ENCODE measurements around the gene C10orf71.

The C10orf71 gene

DNA sequence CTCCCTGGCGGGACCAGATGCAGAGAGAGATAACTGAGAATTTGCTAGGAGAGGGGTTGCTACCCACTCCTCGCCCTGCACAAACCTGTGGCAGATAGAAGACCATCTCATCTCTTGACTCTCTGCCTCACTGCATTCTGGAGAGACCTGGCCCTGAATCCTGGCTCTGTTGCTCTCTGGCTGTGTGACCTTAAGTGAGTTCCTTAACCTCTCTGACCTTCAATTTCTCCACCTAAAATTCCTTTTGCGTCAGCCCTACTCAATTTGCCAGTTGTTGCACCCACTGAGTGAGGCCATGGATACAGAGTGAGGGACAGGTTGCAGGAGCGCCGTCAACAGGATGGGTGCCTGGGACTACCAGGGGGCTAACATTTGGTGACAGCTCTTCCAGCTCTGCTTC is 5.2 kb downstream of the C10orf71 start:
- no peaks in the 10 kb centered on the region; the same call in 1 of the 2 replicates for H3K27me3 ChIP-seq (ENCODE audit: control insufficient read depth, insufficient read depth, low read length)

DNA sequence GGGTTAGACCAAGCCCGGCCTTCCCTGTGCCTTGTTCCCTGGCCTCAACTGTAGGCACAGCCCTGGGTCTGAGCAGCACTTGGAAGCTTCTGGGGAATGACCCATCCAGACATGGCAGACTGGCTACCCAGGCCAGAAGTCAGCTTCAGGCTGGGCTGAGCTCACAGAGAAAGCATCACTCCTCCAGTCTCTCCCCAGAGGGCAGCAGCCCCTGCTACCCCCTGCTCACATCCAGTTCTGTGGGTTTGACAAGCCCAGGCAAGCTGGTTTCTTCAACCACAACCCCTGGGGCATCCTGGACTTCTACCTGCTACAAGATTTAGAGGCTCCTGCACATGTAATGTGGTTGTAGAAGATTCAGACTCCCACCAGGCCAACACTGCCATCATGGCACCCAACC is 9.0 kb downstream of the C10orf71 start:
- no peak overlapping the region for H3K4me3 ChIP-seq (ENCODE audit: low read depth, low read length)
- H3K27me3 ChIP-seq (ENCODE audit: control insufficient read depth, insufficient read depth, low read length) = no peaks in the 10 kb centered on the region
- H3K9me3 ChIP-seq (ENCODE audit: control insufficient read depth, insufficient read depth, low read depth, low read length) = no peaks in the 10 kb centered on the region
- H3K9ac ChIP-seq (ENCODE audit: low read length) = no peak overlapping the region
- H3K4me1 ChIP-seq (ENCODE audit: control insufficient read depth, insufficient read depth, low read length) = peaks cover 10% of the 10 kb centered on the region; the same call in 1 of the 2 replicates
- no peaks in the 10 kb centered on the region for H3K36me3 ChIP-seq (ENCODE audit: control insufficient read depth, insufficient read depth, low read length)
- H3K27ac ChIP-seq (ENCODE audit: low read depth, low read length) = no peak overlapping the region

More for the DNA sequence above, 5.2 kb downstream of the C10orf71 start:
- no peaks in the 10 kb centered on the region for H3K9me3 ChIP-seq (ENCODE audit: control insufficient read depth, insufficient read depth, low read depth, low read length)
- no peak overlapping the region for H3K9ac ChIP-seq (ENCODE audit: low read length)
- no peak overlapping the region for H3K4me3 ChIP-seq (ENCODE audit: low read depth, low read length)
- peaks cover 15% of the 10 kb centered on the region; the same call in 1 of the 2 replicates for H3K4me1 ChIP-seq (ENCODE audit: control insufficient read depth, insufficient read depth, low read length)
- H3K36me3 ChIP-seq (ENCODE audit: control insufficient read depth, insufficient read depth, low read length) = no peaks in the 10 kb centered on the region
- no peak overlapping the region for H3K27ac ChIP-seq (ENCODE audit: low read depth, low read length)

DNA sequence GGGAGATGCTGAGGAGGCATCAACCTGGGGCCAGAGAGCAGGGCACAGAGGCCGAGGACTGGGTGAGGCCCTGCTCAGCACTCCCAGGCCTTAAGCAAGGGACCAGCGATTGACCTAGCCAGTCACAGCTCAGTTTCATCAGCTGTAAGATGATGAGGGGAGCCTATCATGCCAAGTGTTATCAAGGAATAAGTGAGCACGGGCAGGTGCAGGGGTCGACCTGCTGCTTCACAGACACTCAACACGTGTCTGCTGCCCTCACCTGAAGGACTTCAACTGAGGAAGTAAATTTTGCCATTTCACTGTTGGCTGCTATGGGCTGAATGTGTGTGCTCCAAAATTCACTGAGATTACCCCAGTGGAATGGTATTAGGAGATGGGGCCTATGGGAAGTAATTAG is 9.9 kb downstream of the C10orf71 start:
- no peaks in the 10 kb centered on the region for H3K9me3 ChIP-seq (ENCODE audit: control insufficient read depth, insufficient read depth, low read depth, low read length)

DNA sequence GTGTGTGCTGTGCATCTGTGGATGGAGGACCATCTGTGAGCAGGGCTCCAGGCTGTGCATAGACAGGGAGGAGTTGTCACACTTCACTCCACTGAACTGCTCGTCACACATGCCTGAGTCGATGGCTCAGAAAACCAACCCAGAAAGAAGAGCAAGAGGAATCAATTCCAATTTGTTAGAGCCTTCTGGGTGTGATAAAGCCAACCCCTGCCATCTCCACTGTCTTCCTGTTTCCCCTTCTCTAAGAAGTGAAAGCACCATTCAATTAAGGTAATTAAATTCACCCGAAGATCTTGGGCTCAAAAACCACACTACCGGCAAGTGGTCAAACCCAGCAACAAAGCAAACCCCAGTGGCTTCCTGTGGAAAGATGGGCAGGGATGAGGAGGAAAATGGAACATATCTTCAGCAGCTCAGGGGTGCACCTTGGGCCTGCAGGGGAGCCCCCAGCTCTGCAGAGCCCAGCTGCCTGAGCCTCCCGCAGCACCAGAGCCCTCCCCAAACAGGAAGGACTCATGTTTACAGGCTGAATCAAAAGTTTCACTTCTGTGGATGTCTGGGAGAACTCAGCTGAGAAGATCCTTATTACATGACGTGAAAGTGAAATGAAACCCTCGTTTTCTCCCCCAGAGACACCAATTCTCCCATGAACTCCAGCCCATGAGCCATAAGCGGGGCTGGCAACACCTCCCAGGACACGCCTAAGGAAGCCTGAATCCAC is 10.9 kb downstream of the C10orf71 start:
- no peak overlapping the region for H3K27ac ChIP-seq (ENCODE audit: low read depth, low read length)
- H3K4me1 ChIP-seq (ENCODE audit: control insufficient read depth, insufficient read depth, low read length) = no peaks in the 10 kb centered on the region
- no peak overlapping the region for H3K4me3 ChIP-seq (ENCODE audit: low read depth, low read length)
- H3K36me3 ChIP-seq (ENCODE audit: control insufficient read depth, insufficient read depth, low read length) = no peaks in the 10 kb centered on the region
- no peaks in the 10 kb centered on the region for H3K27me3 ChIP-seq (ENCODE audit: control insufficient read depth, insufficient read depth, low read length)
- no peak overlapping the region for H3K9ac ChIP-seq (ENCODE audit: low read length)
- H3K9me3 ChIP-seq (ENCODE audit: control insufficient read depth, insufficient read depth, low read depth, low read length) = no peaks in the 10 kb centered on the region

More for the DNA sequence above, 9.9 kb downstream of the C10orf71 start:
- Histone ChIP-seq H3K27me3 (ENCODE audit: control insufficient read depth, insufficient read depth, low read length) (no peaks in the 10 kb centered on the region), H3K4me3 (ENCODE audit: low read depth, low read length) (no peak overlapping the region), H3K27ac (ENCODE audit: low read depth, low read length) (no peak overlapping the region), H3K9ac (ENCODE audit: low read length) (no peak overlapping the region), H3K4me1 (ENCODE audit: control insufficient read depth, insufficient read depth, low read length) (peaks cover under 1% of the 10 kb centered on the region; the same call in 1 of the 2 replicates), H3K36me3 (ENCODE audit: control insufficient read depth, insufficient read depth, low read length) (no peaks in the 10 kb centered on the region)

DNA sequence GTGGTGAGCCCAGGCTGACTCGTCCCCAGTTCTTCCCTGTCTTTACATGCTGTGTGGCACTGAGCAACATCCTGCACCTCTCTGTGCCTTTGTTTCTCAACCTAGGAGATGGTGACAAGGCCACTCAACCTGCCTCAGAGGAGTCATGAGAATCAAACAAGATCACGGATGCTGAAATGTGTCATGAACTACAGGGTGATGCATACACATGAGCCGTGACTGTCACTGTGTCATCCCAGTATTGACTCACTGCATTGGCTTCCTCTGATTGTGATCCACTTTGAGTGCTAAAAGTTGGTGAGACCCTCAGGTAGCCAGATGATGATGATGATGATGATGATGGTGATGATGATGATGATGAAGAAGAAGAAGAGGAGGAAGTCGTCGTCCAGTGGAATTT is 11.5 kb downstream of the C10orf71 start:
- Histone ChIP-seq H3K27me3 (ENCODE audit: control insufficient read depth, insufficient read depth, low read length) (no peaks in the 10 kb centered on the region), H3K9ac (ENCODE audit: low read length) (no peak overlapping the region), H3K9me3 (ENCODE audit: control insufficient read depth, insufficient read depth, low read depth, low read length) (no peaks in the 10 kb centered on the region), H3K27ac (ENCODE audit: low read depth, low read length) (no peak overlapping the region), H3K4me1 (ENCODE audit: control insufficient read depth, insufficient read depth, low read length) (no peaks in the 10 kb centered on the region), H3K4me3 (ENCODE audit: low read depth, low read length) (no peak overlapping the region), H3K36me3 (ENCODE audit: control insufficient read depth, insufficient read depth, low read length) (no peaks in the 10 kb centered on the region)

DNA sequence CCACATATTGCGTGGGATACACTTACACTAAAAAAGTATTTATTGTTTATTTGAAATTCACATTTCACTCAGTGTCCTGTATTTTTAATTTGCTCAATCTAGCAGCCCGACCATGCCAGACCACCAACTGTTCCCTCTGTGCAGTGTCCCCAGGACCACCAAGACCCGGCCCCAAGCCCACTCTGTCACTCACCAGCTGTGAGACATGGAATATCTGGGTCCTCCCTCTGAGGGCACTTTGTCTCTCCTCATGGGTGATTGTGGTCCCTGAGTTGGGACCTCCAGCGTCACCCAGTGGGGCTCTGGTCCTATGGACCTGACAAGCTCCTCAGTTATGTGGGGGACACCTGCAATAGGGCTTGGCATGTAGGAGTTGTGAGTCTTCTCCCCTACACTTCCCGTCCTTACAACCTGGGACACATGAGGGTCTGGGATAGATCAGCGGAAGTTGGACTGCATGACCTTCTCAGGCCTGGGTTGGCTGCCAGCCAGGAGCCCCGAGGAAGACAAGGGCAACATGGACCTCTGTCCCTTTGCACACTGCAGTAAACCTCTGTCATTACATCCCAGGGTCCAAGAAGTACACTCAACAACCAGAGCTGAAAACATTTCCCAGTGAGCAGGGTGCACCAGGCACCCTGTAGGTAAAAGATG is 12.1 kb downstream of the C10orf71 start:
- Histone ChIP-seq H3K36me3 (ENCODE audit: control insufficient read depth, insufficient read depth, low read length) (no peaks in the 10 kb centered on the region), H3K4me3 (ENCODE audit: low read depth, low read length) (no peak overlapping the region), H3K27ac (ENCODE audit: low read depth, low read length) (no peak overlapping the region), H3K9me3 (ENCODE audit: control insufficient read depth, insufficient read depth, low read depth, low read length) (no peaks in the 10 kb centered on the region), H3K27me3 (ENCODE audit: control insufficient read depth, insufficient read depth, low read length) (no peaks in the 10 kb centered on the region), H3K4me1 (ENCODE audit: control insufficient read depth, insufficient read depth, low read length) (no peaks in the 10 kb centered on the region), H3K9ac (ENCODE audit: low read length) (no peak overlapping the region)

DNA sequence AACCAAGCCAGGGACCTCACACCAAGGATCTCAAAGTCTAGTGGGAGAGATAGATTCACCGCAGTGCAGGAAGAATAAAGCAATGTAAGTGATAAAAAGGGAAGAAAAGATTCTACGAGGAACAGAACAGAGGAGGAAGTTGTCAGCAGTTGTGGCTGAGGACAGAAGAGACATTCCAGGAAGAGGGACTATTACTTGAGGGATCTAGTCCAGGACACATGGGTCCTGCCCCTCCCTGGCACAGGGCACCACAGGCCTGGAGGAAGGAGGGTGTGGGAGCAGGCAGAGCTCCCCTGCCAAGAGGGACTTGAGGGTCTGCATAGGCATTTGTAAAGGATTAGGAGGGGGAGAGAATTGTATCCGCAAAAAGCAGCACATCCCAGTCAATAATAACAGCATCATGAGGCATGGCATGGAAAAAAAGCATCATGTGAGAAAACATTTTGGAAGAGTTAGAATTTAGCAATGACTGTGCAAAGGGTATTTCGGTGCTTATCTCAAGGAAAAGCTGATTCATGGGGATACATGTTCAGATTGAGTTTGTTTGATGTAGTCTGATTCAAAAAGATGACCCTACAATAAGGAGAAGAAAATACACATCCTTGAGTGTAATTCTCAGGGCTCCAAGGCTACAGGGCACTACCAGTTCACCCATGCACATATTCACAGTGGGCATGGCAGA is 12.7 kb downstream of the C10orf71 start:
- H3K27me3 ChIP-seq (ENCODE audit: control insufficient read depth, insufficient read depth, low read length) = no peaks in the 10 kb centered on the region
- H3K9me3 ChIP-seq (ENCODE audit: control insufficient read depth, insufficient read depth, low read depth, low read length) = no peaks in the 10 kb centered on the region
- no peaks in the 10 kb centered on the region for H3K36me3 ChIP-seq (ENCODE audit: control insufficient read depth, insufficient read depth, low read length)
- H3K9ac ChIP-seq (ENCODE audit: low read length) = no peak overlapping the region
- H3K4me1 ChIP-seq (ENCODE audit: control insufficient read depth, insufficient read depth, low read length) = no peaks in the 10 kb centered on the region
- no peak overlapping the region for H3K4me3 ChIP-seq (ENCODE audit: low read depth, low read length)
- H3K27ac ChIP-seq (ENCODE audit: low read depth, low read length) = no peak overlapping the region

DNA sequence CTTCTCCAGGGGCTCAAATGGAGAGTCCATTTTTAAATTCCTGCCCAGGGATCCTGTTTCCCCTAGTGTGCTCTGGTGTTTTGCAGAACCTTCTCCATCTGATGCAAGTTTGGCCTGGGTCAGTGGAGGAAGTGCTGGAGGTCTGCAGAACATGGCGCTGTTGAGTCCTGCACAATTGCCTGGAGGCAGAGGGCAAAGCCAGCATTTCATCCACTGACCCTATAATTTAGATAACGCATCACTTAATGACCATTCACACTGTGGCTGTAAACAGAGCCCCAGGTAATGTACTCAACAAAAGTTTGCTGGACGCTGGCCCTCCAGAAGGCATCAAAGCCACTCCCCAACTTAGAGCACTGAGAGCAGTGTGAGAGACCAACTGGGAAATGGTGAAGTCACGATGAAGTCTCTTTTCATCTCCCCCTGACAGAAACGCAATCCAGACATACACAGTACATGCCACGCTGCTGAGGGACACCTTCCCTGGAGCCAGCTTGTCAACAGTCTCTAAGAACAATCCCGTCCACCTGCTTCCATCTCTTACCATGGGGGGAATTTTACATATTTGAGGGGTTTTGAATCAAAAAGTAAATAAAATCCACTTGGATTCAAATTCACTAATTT is 13.4 kb downstream of the C10orf71 start:
- Histone ChIP-seq H3K27me3 (ENCODE audit: control insufficient read depth, insufficient read depth, low read length) (no peaks in the 10 kb centered on the region), H3K9ac (ENCODE audit: low read length) (no peak overlapping the region), H3K4me3 (ENCODE audit: low read depth, low read length) (no peak overlapping the region), H3K36me3 (ENCODE audit: control insufficient read depth, insufficient read depth, low read length) (no peaks in the 10 kb centered on the region), H3K27ac (ENCODE audit: low read depth, low read length) (no peak overlapping the region), H3K4me1 (ENCODE audit: control insufficient read depth, insufficient read depth, low read length) (no peaks in the 10 kb centered on the region), H3K9me3 (ENCODE audit: control insufficient read depth, insufficient read depth, low read depth, low read length) (no peaks in the 10 kb centered on the region)

DNA sequence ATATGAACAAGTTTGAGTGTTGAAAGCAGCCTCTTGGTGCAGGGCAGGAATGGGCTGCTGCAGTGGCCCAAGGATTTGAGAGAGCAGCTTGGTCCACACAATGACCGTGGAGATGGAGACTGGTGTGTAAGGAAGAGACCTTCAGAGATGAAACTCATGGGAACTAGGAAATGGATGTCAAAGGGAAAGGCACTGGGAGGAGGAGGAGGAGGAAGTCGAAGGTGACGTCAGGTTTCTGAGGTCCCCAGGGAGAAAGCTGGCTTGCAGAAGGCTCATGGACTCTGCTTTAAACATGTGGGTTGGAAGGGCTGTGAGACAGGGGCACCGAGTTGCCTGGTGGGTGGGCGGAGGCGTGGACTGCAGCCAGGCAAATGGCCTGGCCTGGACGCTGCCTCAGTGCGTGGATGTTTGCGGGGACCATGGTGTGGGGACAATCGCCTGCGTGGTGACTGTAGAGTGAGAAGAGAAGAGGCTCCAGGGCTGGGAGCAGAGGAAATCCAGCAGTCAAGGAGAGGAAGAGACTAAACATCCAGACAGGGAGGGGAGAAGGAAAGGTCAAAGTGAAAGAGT is 14.6 kb downstream of the C10orf71 start:
- no peak overlapping the region for H3K4me3 ChIP-seq (ENCODE audit: low read depth, low read length)
- H3K36me3 ChIP-seq (ENCODE audit: control insufficient read depth, insufficient read depth, low read length) = no peaks in the 10 kb centered on the region
- H3K4me1 ChIP-seq (ENCODE audit: control insufficient read depth, insufficient read depth, low read length) = no peaks in the 10 kb centered on the region
- H3K9ac ChIP-seq (ENCODE audit: low read length) = no peak overlapping the region
- H3K9me3 ChIP-seq (ENCODE audit: control insufficient read depth, insufficient read depth, low read depth, low read length) = no peaks in the 10 kb centered on the region
- H3K27me3 ChIP-seq (ENCODE audit: control insufficient read depth, insufficient read depth, low read length) = no peaks in the 10 kb centered on the region
- H3K27ac ChIP-seq (ENCODE audit: low read depth, low read length) = no peak overlapping the region

DNA sequence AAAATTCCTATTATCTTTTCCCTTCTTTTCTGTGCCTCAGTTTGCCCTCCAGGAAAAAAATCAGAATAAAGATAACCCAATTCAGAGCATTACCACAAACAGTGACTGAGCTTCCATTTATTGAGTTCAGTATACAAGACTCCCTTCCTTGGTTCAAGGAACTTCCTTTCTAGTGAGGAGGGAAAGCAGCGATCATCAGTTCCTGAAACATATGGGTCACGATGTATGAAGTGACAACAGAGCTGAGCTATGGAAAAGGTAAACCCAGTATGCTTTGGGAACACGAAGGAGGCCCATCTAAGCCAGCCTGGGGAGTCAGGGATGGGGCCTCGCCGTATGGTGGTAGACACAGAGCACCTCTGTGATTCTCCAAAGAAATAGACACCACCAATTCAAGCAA is 15.8 kb downstream of the C10orf71 start:
- no peaks in the 10 kb centered on the region for H3K4me1 ChIP-seq (ENCODE audit: control insufficient read depth, insufficient read depth, low read length)

More for the DNA sequence above, 15.8 kb downstream of the C10orf71 start:
- no peaks in the 10 kb centered on the region for H3K27me3 ChIP-seq (ENCODE audit: control insufficient read depth, insufficient read depth, low read length)
- H3K9ac ChIP-seq (ENCODE audit: low read length) = no peak overlapping the region
- H3K36me3 ChIP-seq (ENCODE audit: control insufficient read depth, insufficient read depth, low read length) = no peaks in the 10 kb centered on the region
- no peak overlapping the region for H3K4me3 ChIP-seq (ENCODE audit: low read depth, low read length)
- H3K9me3 ChIP-seq (ENCODE audit: control insufficient read depth, insufficient read depth, low read depth, low read length) = no peaks in the 10 kb centered on the region
- H3K27ac ChIP-seq (ENCODE audit: low read depth, low read length) = no peak overlapping the region
